Subcutaneous adipose tissue (tissue), 4 donors: ENCODE results near the gene USP21. TPM values are rescaled to one million over a fixed set of nuclear protein-coding genes. Genes with fewer than 3 reads are reported as not detected.

Source experiments
- total RNA-seq, 4 donors: library from RNA; depleted of rRNA; stranded (reverse); fragments of >200 nt; gene quantifications; one replicate each; pipeline ENCODE4 v1.1.0, GENCODE V29; 2016
- TF ChIP-seq, protein P1 (sequence below): fragments of 450-650 bp; IDR thresholded peaks from one replicate; pipeline ENCODE4 v1.5.1; 2016; ENCODE audit warnings: low read depth, mild to moderate bottlenecking, control low read depth, antibody characterized with exemption, moderate library complexity

USP21 gene
- total RNA-seq, 4 donors from 2014 or later: 8.8 to 19.6 (median 11.0) TPM

DNA sequence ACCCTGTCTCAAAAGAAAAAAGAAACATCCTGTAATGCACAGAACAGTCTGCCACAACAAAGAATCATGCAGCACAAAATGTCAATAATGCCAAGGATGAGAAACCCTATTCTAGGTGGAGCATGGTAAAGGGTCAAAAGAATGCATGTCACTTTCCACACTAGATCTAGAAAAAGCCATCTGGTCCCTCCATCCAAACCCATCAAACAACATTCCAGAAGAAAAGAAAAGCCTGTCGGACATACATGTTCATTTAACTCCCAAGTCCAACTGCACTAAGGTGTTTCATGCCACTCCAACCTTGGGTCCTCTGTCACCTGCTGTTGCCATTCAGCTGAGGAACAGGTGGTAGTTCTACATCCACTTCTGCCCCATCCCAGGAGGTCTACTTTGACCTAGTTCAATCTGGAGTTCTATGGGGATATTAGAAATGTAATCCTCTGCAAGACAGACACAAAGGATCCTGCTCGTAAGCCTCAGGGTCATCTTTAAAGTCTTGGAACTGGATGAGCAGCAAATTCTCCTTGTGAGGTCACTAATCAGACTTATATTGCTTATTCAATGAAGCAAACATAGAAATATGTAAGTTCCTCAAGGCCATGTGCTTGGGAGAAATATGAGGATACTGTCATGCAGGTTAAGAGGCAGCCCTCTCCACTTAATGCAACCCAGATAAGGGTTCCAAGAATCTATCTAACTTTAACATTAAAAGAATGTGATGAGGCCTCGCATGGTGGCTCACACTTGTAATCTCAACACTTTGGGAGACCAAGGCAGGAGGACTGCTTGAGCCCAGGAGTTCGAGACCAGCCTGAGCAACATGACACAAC lies 30.5 kb upstream of the USP21 start:
- TF ChIP-seq, protein P1, sequence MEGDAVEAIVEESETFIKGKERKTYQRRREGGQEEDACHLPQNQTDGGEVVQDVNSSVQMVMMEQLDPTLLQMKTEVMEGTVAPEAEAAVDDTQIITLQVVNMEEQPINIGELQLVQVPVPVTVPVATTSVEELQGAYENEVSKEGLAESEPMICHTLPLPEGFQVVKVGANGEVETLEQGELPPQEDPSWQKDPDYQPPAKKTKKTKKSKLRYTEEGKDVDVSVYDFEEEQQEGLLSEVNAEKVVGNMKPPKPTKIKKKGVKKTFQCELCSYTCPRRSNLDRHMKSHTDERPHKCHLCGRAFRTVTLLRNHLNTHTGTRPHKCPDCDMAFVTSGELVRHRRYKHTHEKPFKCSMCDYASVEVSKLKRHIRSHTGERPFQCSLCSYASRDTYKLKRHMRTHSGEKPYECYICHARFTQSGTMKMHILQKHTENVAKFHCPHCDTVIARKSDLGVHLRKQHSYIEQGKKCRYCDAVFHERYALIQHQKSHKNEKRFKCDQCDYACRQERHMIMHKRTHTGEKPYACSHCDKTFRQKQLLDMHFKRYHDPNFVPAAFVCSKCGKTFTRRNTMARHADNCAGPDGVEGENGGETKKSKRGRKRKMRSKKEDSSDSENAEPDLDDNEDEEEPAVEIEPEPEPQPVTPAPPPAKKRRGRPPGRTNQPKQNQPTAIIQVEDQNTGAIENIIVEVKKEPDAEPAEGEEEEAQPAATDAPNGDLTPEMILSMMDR: no peak

DNA sequence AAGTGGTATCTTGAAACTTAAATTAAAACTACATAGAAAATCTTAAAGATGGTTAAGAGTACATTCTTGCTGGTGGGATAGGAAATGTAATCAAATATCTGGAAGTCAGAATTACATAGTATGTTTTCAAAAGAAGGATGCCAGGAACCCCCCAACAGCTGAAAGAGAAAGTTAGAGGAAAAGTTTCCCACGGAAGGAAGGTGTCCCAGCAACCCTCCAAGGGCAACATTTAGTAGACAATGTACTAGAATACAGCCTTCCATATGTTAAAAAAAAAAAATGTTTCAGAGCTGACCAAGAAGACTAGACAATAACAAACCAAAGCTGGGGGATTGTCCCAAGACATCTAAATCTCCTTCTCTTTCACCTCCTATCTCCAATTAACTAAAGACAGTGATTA lies 29.0 kb upstream of the USP21 start:
- TF ChIP-seq, protein P1: no peak

GRCh38 chr1:161131523-161132409 lies 27.5 kb upstream of the USP21 start:
- TF ChIP-seq, protein P1: no peak

- TF ChIP-seq, protein P1: no peak
Measured at GRCh38 chr1:161132410-161133219, 26.7 kb upstream of the USP21 start, which contains the start of gene DEDD. Gene DEDD, minus strand, starts transcription at chr1:161132667. Its CDS starts 8,205 bp downstream, at chr1:161124462.

DNA sequence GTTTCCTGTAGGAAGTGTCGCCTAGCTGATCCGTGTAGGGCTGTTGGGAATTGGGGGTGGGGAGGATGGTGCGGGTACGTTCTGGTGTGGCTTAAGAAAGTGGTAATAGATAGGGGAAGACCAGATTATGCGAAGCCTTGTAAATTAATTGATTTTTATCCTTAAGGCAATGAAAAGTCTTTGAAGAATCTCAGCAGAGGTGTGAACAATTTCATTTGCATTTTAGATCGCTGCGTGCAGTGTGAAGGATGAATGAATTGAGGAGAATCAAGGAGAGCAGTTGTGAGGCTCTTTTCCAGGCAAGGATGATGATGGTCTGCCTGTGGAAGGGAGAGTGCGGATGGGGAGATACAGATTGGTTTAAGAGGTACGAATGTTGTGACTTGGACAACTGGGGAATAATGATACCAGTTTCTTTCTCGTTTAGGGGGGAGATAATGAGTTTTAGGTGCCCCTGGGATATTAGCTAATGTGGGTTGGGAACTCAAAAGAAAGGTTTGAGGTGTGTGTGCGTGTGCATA lies 26.0 kb upstream of the USP21 start:
- TF ChIP-seq, protein P1: no peak

- TF ChIP-seq, protein P1: no peak
Measured at GRCh38 chr1:161137881-161138280, 21.4 kb upstream of the USP21 start.
